ENCODE data around the gene PHACTR2. TPM values are rescaled to one million over a fixed set of nuclear protein-coding genes. Genes with fewer than 3 reads are reported as not detected.
"Not testable (repeated sequence)": the region's sequence is repeated elsewhere in the genome, so short reads cannot be mapped to it uniquely, and the experiment has no call there.

PHACTR2 gene
- total RNA-seq, 2 donors from 2014 or later, result 17.9 to 35.6 TPM

DNA sequence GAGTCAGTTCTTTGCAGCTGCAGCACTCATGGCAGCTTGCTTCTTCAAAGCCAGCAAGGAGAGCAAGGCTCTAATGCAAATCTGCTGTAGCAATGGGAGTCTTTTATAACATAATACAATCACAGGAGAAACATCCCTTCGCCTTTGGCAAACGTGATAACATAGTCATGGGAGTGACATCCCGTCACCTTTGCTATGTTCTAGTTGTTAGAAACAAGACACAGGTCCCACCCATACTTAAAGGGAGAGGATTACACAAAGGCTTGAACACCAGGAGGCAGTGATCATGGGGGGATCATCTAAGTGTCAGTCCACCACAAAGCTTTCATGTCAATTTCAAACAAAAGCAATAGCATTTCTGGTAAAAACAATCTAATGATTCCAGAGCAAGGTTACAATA, 40.1 kb upstream of the PHACTR2 start:
- WGBS, 2 donors, result 72 to 74% methylated on average over 3 of the region's 3 CpGs
- Histone ChIP-seq H3K27ac (no peak overlapping the region), H3K27me3 (no peaks in the 10 kb centered on the region), H3K4me1 (no peaks in the 10 kb centered on the region), H3K9me3 (no peaks in the 10 kb centered on the region), H3K36me3 (replicated peaks in 1 of 2; ENCODE audit: insufficient read depth in 1 of 2, low read depth in 2 of 2) (no peaks in the 10 kb centered on the region), H3K4me3 (no peak overlapping the region)
- DNase-seq (no peak), ATAC-seq (no peak)
- TF ChIP-seq POLR2A (IDR thresholded peaks at IDR 0.05) (no peak), CTCF (IDR thresholded peaks at IDR 0.05) (no peak)
- intact Hi-C loops (cut with DNase I), result no loop called here

GRCh38 chr6:143642403-143642802, 35.4 kb upstream of the PHACTR2 start:
- Histone ChIP-seq H3K9me3 (no peaks in the 10 kb centered on the region), H3K27ac (no peak overlapping the region), H3K36me3 (replicated peaks in 1 of 2; ENCODE audit: insufficient read depth in 1 of 2, low read depth in 2 of 2) (no peaks in the 10 kb centered on the region), H3K4me3 (no peak overlapping the region), H3K4me1 (no peaks in the 10 kb centered on the region), H3K27me3 (no peaks in the 10 kb centered on the region)
- WGBS, 2 donors, result 66 to 85% methylated on average over 2 of the region's 2 CpGs
- ATAC-seq (no peak), DNase-seq (no peak)
- intact Hi-C loops (cut with DNase I), result no loop called here
- no peak for TF ChIP-seq POLR2A (IDR thresholded peaks at IDR 0.05)
- no peak for TF ChIP-seq CTCF (IDR thresholded peaks at IDR 0.05)

DNA sequence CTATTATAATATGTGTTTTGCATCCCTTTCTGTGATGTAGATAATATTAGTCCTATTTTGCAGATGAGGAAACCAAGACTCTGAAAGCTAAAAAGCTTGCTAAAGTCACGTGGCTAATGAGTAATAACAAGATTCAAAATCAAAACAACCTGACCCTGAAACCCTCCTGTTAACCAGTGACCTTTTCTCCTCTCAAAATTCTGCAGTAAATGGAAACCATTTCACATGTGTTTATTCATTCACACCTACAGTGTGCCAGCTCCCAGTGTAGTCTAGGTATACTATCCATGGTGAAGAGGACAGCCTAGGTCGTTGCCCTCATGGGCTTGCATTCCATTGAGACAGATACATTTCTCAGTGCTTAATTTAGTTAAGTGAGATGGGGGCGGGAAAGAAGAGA, 30.6 kb upstream of the PHACTR2 start:
- Histone ChIP-seq H3K27me3 (no peaks in the 10 kb centered on the region), H3K27ac (no peak overlapping the region), H3K36me3 (replicated peaks in 1 of 2; ENCODE audit: insufficient read depth in 1 of 2, low read depth in 2 of 2) (no peaks in the 10 kb centered on the region), H3K9me3 (no peaks in the 10 kb centered on the region), H3K4me3 (no peak overlapping the region), H3K4me1 (no peaks in the 10 kb centered on the region)
- ATAC-seq, result no peak
- TF ChIP-seq POLR2A (IDR thresholded peaks at IDR 0.05) (no peak), CTCF (IDR thresholded peaks at IDR 0.05) (no peak)
- intact Hi-C loops (cut with DNase I), result no loop called here
- 59 to 73% methylated on average over 3 of the region's 3 CpGs for WGBS, 2 donors
- DNase-seq, result no peak

DNA sequence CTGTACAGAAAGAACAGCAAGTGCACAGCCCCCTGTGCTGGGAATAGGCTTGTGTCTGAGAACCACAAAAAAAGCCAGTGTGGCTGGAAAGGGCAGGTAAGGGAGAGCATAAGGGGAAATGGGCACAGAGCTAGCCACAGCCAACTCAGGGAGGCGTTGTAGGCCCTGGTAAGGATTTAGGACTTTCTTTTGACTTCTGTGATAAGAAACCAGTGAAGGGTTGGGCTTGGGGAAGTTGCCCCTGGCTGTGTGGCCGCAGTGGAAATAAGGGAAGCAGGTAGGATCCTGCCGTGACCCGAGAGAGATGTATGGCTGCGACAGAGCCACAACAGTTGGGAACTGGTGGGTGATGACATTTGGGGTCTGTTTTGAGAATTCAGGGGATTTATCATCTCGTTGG, 30.0 kb upstream of the PHACTR2 start:
- Histone ChIP-seq H3K27me3 (no peaks in the 10 kb centered on the region), H3K36me3 (replicated peaks in 1 of 2; ENCODE audit: insufficient read depth in 1 of 2, low read depth in 2 of 2) (no peaks in the 10 kb centered on the region), H3K27ac (no peak overlapping the region), H3K9me3 (no peaks in the 10 kb centered on the region), H3K4me3 (no peak overlapping the region), H3K4me1 (no peaks in the 10 kb centered on the region)
- DNase-seq, result no peak
- intact Hi-C loops (cut with DNase I), result no loop called here
- no peak for ATAC-seq
- WGBS, 2 donors, result 78 to 81% methylated on average over 6 of the region's 6 CpGs
- TF ChIP-seq CTCF (IDR thresholded peaks at IDR 0.05) (no peak), POLR2A (IDR thresholded peaks at IDR 0.05) (no peak)

- H3K27me3 ChIP-seq; H3K4me3 ChIP-seq; H3K4me1 ChIP-seq; H3K36me3 ChIP-seq (replicated peaks in 1 of 2; ENCODE audit: insufficient read depth in 1 of 2, low read depth in 2 of 2); intact Hi-C loops (cut with DNase I); ATAC-seq; H3K27ac ChIP-seq; DNase-seq; H3K9me3 ChIP-seq: not testable (repeated sequence)
- WGBS, 2 donors, result 93 to 100% methylated on average over 1 of the region's 1 CpG
Observed at GRCh38 chr6:143649319-143649718, 28.4 kb upstream of the PHACTR2 start.

GRCh38 chr6:143651328-143651727, 26.4 kb upstream of the PHACTR2 start:
- H3K27ac ChIP-seq; ATAC-seq; H3K9me3 ChIP-seq; H3K36me3 ChIP-seq (replicated peaks in 1 of 2; ENCODE audit: insufficient read depth in 1 of 2, low read depth in 2 of 2); H3K4me1 ChIP-seq; H3K27me3 ChIP-seq; DNase-seq; intact Hi-C loops (cut with DNase I); H3K4me3 ChIP-seq: not testable (repeated sequence)
- 90 to 96% methylated on average over 4 of the region's 4 CpGs for WGBS, 2 donors

All from body of pancreas (tissue), 4 donors.